Subcutaneous abdominal adipose tissue (tissue), 5 donors: ENCODE data around the gene L2HGDH.

Source experiments
- H3K27ac ChIP-seq: one replicate; pipeline ENCODE4 v1.7.0; 2013; ENCODE audit warnings: low read depth, mild to moderate bottlenecking, inconsistent platforms, low read length, moderate library complexity
- H3K27me3 ChIP-seq, 5 donors: one replicate each; pipeline ENCODE4 v1.7.0; 2013; ENCODE audit warnings: low read length in 5 of 5, inconsistent platforms in 1 of 5; ENCODE audit not compliant: control insufficient read depth in 5 of 5, insufficient read depth in 4 of 5
- H3K36me3 ChIP-seq, 5 donors: one replicate each; pipeline ENCODE4 v1.7.0; 2013; ENCODE audit warnings: low read length in 5 of 5; ENCODE audit not compliant: control insufficient read depth in 5 of 5, insufficient read depth in 5 of 5
- H3K4me1 ChIP-seq, 5 donors: one replicate each; pipeline ENCODE4 v1.7.0; 2013; ENCODE audit warnings: low read length in 5 of 5, mild to moderate bottlenecking in 3 of 5, moderate library complexity in 1 of 5; ENCODE audit not compliant: control insufficient read depth in 5 of 5, insufficient read depth in 5 of 5
- H3K4me3 ChIP-seq, 5 donors: one replicate each; pipeline ENCODE4 v1.7.0; 2013; ENCODE audit warnings: low read length in 5 of 5, low read depth in 1 of 5
- H3K9ac ChIP-seq, 5 donors: one replicate each; pipeline ENCODE4 v1.7.0; 2013; ENCODE audit warnings: low read length in 5 of 5, mild to moderate bottlenecking in 4 of 5, moderate library complexity in 3 of 5
- H3K9me3 ChIP-seq, 5 donors: one replicate each; pipeline ENCODE4 v1.7.0; 2013; ENCODE audit warnings: low read length in 5 of 5; ENCODE audit not compliant: control insufficient read depth in 5 of 5
- donor health status: healthy.
- donor health status: healthy.
- donor health status: healthy.
- donor health status: healthy.
- donor health status: healthy.

L2HGDH gene

GRCh38 chr14:50233951-50234250, 78.1 kb downstream of the L2HGDH start:
- H3K9ac ChIP-seq: no peak overlapping the region
- no peaks in the 10 kb centered on the region for H3K36me3 ChIP-seq
- H3K4me3 ChIP-seq: no peak overlapping the region
- no peak overlapping the region for H3K27ac ChIP-seq
- no peaks in the 10 kb centered on the region for H3K9me3 ChIP-seq
- peaks cover 0 to 32% (median 29%) of the 10 kb centered on the region in 5 donors for H3K4me1 ChIP-seq
- H3K27me3 ChIP-seq: no peaks in the 10 kb centered on the region

GRCh38 chr14:50233166-50233950, 78.7 kb downstream of the L2HGDH start:
- Histone ChIP-seq H3K27me3 (no peaks in the 10 kb centered on the region), H3K9ac (no peak overlapping the region), H3K4me3 (no peak overlapping the region), H3K27ac (peak overlapping the region; percentile 94), H3K36me3 (no peaks in the 10 kb centered on the region), H3K9me3 (no peaks in the 10 kb centered on the region), H3K4me1 (peaks cover 0 to 37% (median 34%) of the 10 kb centered on the region in 5 donors)

- H3K4me1 ChIP-seq: peaks cover 0 to 40% (median 34%) of the 10 kb centered on the region in 5 donors
- peak overlapping the region; percentile 66 to 93 (median 89) for H3K9ac ChIP-seq
- peak overlapping the region; percentile 94 for H3K27ac ChIP-seq
Observed at GRCh38 chr14:50232276-50232642, 79.8 kb downstream of the L2HGDH start.

GRCh38 chr14:50231475-50232275, 80.4 kb downstream of the L2HGDH start, which contains the start of gene SOS2:
SOS2 (minus strand) TSS chr14:50231578; CDS start chr14:50231283, 295 bp downstream.
- H3K4me1 ChIP-seq: peaks cover 0 to 43% (median 38%) of the 10 kb centered on the region in 5 donors

More at GRCh38 chr14:50232276-50232642, 79.8 kb downstream of the L2HGDH start:
- Histone ChIP-seq H3K4me3 (peak overlapping the region; percentile 75 to 93 (median 77)), H3K36me3 (no peaks in the 10 kb centered on the region), H3K27me3 (no peaks in the 10 kb centered on the region), H3K9me3 (no peaks in the 10 kb centered on the region)

GRCh38 chr14:50230701-50231474, 81.1 kb downstream of the L2HGDH start:
- H3K4me1 ChIP-seq: peaks cover 0 to 51% (median 46%) of the 10 kb centered on the region in 5 donors
- peak overlapping the region; percentile 77 to 91 (median 79) for H3K4me3 ChIP-seq

More at GRCh38 chr14:50231475-50232275, 80.4 kb downstream of the L2HGDH start, which contains the start of gene SOS2:
- H3K9ac ChIP-seq: peak within 1 kb of the TSS; percentile 73 to 93 (median 92)
- H3K9me3 ChIP-seq: no peaks in the 10 kb centered on the region
- H3K36me3 ChIP-seq: no peaks in the 10 kb centered on the region
- peak within 1 kb of the TSS; percentile 98 for H3K27ac ChIP-seq
- H3K4me3 ChIP-seq: peak within 1 kb of the TSS; percentile 77 to 93 (median 79)
- H3K27me3 ChIP-seq: no peaks in the 10 kb centered on the region

GRCh38 chr14:50230401-50230700, 81.7 kb downstream of the L2HGDH start:
- H3K4me3 ChIP-seq: peak overlapping the region; percentile 77 to 91 (median 79)
- peaks cover 0 to 56% (median 51%) of the 10 kb centered on the region in 5 donors for H3K4me1 ChIP-seq

More at GRCh38 chr14:50230701-50231474, 81.1 kb downstream of the L2HGDH start:
- H3K9ac ChIP-seq: peak overlapping the region; percentile 73 to 93 (median 92)
- no peaks in the 10 kb centered on the region for H3K9me3 ChIP-seq
- peak overlapping the region; percentile 98 for H3K27ac ChIP-seq
- no peaks in the 10 kb centered on the region for H3K36me3 ChIP-seq
- no peaks in the 10 kb centered on the region for H3K27me3 ChIP-seq

GRCh38 chr14:50229681-50230080, 82.3 kb downstream of the L2HGDH start:
- H3K27ac ChIP-seq: peak overlapping the region; percentile 98
- H3K4me3 ChIP-seq: peak overlapping the region; percentile 77 to 91 (median 79)
- H3K36me3 ChIP-seq: no peaks in the 10 kb centered on the region
- H3K9ac ChIP-seq: peak overlapping the region in 4 of 5 donors; percentile 60 to 93 (median 84)
- H3K4me1 ChIP-seq: peaks cover 0 to 61% (median 57%) of the 10 kb centered on the region in 5 donors
- H3K27me3 ChIP-seq: no peaks in the 10 kb centered on the region
- no peaks in the 10 kb centered on the region for H3K9me3 ChIP-seq

More at GRCh38 chr14:50230401-50230700, 81.7 kb downstream of the L2HGDH start:
- H3K27ac ChIP-seq: peak overlapping the region; percentile 98
- no peaks in the 10 kb centered on the region for H3K36me3 ChIP-seq
- no peaks in the 10 kb centered on the region for H3K27me3 ChIP-seq
- no peaks in the 10 kb centered on the region for H3K9me3 ChIP-seq
- peak overlapping the region; percentile 73 to 93 (median 92) for H3K9ac ChIP-seq

GRCh38 chr14:50228313-50228712, 83.7 kb downstream of the L2HGDH start:
- no peak overlapping the region for H3K27ac ChIP-seq
- no peak overlapping the region for H3K4me3 ChIP-seq
- H3K9me3 ChIP-seq: no peaks in the 10 kb centered on the region
- H3K27me3 ChIP-seq: no peaks in the 10 kb centered on the region
- H3K9ac ChIP-seq: no peak overlapping the region
- H3K36me3 ChIP-seq: no peaks in the 10 kb centered on the region
- peaks cover 0 to 57% (median 55%) of the 10 kb centered on the region in 5 donors for H3K4me1 ChIP-seq

- H3K27ac ChIP-seq: peak overlapping the region; percentile 79
- H3K27me3 ChIP-seq: no peaks in the 10 kb centered on the region
Observed at GRCh38 chr14:50225974-50226297, 86.1 kb downstream of the L2HGDH start.

More at GRCh38 chr14:50225974-50226297, 86.1 kb downstream of the L2HGDH start:
- Histone ChIP-seq H3K4me1 (peaks cover 0 to 49% (median 44%) of the 10 kb centered on the region in 5 donors), H3K36me3 (no peaks in the 10 kb centered on the region), H3K9ac (peak overlapping the region in 1 of 5 donors; percentile 35), H3K9me3 (no peaks in the 10 kb centered on the region), H3K4me3 (peak overlapping the region in 1 of 5 donors; percentile 29)
